GM21423 (cell line): ENCODE measurements around the gene FGF2.
"Not testable (repeated sequence)": the region's sequence is repeated elsewhere in the genome, so short reads cannot be mapped to it uniquely, and the experiment has no call there.

Experiments used
- ATAC-seq: cut with Tn5 transposase; IDR thresholded peaks from one replicate; pipeline ENCODE4 v1.9.1; 2021; ENCODE audit warnings: mild to moderate bottlenecking, moderate library complexity; ENCODE audit not compliant: unreplicated experiment

Gene FGF2

DNA sequence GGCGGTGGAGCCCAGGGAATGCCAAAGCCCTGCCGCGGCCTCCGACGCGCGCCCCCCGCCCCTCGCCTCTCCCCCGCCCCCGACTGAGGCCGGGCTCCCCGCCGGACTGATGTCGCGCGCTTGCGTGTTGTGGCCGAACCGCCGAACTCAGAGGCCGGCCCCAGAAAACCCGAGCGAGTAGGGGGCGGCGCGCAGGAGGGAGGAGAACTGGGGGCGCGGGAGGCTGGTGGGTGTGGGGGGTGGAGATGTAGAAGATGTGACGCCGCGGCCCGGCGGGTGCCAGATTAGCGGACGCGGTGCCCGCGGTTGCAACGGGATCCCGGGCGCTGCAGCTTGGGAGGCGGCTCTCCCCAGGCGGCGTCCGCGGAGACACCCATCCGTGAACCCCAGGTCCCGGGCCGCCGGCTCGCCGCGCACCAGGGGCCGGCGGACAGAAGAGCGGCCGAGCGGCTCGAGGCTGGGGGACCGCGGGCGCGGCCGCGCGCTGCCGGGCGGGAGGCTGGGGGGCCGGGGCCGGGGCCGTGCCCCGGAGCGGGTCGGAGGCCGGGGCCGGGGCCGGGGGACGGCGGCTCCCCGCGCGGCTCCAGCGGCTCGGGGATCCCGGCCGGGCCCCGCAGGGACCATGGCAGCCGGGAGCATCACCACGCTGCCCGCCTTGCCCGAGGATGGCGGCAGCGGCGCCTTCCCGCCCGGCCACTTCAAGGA lies at the start of gene FGF2:
Gene FGF2, plus strand, starts transcription at position 279 of the 705 bp plus-strand sequence. Its CDS starts 344 bp downstream, at position 623.
- peak; percentile 17 for ATAC-seq

DNA sequence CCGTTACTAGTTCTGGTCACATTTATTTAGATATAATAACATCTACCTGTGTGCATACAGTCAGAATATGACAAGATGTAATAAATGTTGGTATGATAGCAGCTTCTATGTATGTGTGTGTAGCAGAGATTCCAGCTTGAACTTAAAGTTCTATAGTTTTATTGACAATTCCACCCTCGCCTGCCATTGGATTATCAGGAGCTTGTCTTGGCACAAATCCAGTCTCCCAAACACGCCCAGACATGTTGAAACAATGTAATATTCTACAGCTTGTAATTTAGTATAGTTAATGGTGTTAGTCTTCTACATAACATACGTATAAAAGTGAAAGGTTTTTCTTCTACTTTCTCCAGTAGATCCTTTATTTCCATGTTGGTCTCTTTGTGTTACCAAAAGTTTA lies 49.7 kb upstream of the FGF2 start:
- ATAC-seq = no peak

DNA sequence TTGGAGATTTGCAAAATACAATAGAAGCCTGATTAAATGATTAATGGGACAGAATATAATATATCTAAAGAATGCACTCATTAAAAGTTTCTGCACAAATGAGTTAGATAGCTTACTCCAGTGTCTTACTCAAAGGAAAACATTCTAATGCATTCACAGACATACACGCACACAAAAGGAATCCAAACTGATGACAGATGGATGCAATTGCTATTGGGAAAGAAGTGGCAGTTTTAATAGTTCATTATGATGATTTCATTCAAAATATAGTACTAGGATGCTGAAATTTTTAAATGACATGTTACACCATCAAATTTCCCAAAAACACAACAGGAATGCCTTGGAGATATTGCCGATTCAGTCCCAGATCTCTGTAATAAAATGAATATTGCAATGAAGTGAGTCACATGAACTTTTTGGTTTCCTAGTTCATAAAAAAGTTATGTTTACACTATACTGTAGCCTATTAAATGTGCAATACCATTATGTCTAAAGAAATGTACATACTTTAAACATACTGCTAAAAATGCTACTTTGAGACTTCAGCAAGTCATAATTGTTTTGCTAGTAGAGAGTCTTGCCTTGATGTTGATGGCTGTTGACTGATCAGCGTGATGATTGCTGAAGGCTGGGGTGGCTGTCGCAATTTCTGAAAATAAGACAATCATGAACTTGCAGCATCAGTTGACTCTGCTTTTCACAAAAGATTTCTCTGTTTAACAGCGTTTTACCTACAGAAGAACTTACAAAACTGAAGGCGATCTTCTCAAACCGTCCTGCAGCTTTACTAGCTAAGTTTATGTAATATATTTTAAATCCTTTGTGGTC lies 48.6 kb upstream of the FGF2 start:
- no peak for ATAC-seq

DNA sequence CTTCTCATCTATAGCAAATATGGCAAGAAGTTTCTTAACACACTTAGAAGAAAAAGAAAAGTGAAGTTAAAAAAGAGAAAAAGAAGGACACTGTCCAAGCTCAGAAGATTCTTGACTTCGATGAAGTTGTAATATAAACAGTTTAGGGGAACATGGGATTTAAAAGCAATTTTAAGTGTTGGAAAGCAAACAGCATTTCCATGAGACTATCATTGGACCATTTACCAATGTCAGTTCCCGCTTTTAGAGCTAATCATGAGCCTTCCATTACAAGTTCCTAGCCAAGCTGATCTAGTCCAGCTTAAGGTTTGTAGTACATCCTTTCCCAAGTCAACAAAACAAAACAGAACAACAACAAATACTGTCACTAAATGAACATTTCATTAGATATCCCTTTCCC lies 45.1 kb upstream of the FGF2 start:
- no peak for ATAC-seq

DNA sequence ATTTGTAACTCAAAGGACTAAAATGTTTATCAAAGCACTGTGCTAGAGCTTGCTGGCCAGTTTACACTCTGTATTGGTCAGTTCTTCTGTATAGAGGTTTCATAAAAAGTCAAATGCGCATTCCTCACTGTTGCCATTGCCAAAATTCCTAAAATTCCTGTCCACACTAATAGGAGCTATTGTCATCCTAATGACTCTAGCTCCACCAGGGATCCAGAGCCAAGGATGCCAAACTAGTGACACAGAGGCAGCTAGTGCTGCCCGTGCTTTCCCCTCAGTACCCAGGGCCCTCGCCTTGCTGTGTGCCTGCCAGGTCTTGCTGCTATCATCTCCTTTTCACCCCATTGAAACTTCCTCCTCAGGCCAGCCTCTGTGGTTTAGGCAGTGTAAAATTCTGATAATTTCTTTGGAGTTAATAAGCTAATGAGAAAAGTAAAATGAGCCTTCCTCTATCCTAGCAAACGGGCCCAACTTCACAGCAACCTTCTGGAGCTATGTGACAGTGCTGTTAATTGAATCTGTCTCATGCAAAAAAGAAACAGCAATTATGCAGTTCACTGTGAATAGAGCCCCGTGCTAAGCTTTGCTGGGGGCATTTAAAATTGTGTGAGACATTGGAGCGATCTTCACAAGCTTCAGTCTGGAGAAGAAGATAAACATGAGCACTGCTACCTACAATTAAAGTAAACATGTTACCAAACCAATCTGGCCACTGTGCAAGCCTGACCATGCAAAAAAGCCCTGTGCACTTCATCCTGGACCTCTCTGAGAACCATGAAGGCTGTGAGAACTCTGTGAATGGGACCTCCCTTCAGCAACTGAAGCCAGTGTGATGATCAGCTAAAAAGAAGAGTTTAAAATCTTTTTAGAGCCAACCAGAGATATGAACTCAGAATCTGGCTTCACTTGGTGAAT lies 43.1 kb upstream of the FGF2 start:
- ATAC-seq = no peak

DNA sequence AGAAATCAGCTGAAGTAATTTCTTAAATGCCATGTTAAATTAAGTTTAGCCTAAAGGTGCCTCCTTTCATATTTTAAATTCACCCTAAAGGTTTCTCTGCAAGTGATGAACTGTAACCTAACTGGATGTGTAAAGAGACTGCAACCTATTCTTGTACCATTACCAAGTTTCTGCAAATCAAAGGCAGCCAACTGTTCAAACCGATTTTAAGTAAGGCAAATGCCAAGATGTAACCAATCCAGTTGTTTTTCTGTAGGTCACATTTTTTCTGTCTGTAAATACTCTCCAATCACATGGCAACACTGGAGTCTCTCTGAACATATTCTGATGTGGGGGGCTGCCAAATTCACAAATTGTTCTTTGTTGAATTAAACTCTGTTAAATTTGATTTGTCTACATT lies 42.4 kb upstream of the FGF2 start:
- no peak for ATAC-seq

DNA sequence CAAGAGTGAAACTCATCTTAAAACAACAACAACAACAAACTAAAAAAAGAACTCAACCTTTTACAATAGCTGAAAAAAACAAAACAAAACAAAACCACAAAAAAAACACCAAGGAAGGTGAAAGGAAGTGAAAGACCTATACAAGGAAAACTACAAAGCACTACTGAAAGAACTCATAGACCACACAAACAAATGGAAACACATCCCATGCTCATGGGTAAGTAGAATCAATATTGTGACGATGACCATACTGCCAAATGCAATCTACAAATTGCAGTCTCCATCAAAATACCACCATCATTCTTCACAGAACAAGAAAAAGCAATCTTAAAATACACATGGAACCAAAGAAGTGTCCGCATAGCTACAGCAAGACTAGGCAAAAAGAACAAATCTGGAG lies 41.5 kb upstream of the FGF2 start:
- ATAC-seq = no peak

DNA sequence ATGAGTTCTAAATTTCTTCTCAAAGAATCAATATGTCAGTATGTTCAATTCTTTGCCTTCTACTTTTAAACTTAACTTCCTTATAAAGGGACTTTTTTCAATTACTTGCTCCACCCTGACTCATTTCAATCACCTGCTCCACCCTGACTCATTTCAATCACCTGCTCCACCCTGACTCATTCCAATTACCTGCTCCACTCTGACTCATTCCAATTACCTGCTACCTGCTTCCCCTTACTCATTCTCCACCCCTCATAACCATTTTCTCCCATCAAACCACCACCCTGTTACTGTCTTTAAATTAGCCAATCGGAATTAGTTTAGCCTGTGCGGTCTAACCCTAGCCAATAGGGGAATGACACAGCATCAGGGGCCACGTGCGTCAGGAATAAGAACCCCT lies 40.3 kb upstream of the FGF2 start:
- ATAC-seq = not testable (repeated sequence)

DNA sequence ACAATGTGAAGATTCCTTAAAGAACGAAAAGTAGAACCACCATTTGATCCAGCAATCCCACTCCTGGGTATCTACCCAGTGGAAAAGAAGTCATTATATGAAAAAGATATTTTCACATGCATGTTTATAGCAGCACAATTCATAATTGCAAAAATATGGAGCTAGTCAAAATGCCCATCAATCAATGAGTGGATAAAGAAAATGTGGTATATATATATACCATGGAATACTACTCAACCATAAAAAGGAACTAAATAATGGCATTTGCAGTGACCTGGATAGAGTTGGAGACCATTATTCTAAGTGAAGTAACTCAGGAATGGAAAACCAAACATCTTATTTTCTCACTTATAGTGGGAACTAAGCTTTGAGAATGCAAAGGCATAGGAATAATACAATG lies 39.7 kb upstream of the FGF2 start:
- ATAC-seq = not testable (repeated sequence)

DNA sequence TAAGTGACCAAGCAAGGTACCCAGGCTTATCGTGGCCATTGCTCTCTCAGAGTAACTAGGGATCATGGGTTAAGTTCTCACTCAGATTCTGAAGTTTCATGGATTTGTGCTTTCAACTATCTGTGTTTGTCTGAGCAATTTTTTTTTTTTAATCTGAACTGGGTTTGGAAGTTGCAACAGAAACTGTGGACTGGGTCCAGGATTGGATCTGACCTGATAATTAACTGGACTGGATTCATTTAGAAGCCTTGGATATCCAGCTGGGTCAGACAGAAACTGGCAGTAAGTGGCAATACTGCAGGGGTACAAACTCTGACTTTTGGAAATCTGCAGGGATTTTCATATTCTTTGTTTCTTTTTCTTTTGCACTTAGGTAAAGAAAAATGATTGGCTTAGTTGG lies 38.7 kb upstream of the FGF2 start:
- ATAC-seq = no peak

DNA sequence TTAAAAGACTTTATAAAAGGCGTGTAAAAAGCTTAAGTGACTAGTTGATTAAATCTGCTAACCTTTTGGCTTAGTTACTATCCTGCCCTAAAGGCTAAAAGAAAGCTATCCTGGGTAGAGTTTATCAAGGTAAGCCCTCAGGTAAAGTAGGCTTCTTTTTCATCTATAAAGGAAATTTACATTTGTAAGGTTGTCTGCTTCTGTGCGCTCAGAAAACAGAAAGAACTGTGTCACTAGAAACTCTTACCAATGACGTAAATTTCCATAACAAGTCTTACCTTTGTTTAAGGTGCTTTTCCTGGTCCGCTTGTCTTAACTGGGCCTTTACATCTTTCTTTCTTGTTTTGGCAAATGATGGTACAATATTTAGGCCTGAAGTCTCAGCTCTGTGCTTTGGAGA lies 37.7 kb upstream of the FGF2 start:
- ATAC-seq = no peak

DNA sequence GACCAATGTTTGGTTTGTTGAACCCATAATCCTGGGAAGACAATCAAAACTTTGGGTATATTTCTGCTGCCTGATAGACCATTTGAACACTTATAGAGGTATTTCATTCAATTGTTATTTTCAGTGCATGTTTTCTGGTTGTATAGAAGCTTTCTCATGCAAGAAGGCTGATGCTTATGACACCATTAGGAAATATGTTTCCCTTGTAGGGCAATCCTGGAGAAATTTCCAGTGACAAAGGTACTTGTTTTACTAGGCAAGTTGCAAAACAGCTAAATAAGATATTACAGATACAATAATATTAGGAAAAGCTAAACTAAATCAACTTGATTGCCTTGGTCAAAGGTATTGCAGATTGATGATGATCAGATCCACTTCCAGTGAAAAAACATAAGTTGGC lies 32.8 kb upstream of the FGF2 start:
- no peak for ATAC-seq

DNA sequence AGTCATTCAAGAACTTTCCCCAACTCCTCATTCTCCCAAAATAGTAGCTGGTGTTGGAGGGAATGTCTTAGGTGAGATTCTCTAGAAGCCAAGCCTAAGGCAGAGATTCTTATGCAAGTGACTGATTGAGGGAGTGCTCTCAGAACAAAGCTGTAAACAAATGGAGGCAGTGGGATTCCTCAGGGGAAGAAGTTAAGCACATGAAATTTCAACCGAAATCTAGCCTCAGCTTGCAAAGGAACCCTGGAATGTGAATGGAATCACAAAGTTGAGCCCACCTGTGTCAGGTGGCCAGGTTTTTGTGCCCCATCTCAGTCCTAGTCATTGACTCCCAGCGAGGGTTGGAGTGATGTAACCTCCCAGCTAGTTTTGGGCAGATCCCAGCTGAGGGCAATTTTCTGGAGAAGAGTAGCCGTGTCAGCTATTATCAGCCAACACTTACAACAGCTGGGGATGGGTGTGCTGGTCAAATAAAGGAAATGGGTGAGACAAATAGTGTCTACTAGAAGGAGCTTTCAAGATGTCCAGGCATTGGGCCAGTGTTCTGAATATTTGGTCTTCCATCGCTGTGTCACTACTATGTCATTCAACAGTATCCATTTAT lies 29.7 kb upstream of the FGF2 start:
- ATAC-seq = no peak

DNA sequence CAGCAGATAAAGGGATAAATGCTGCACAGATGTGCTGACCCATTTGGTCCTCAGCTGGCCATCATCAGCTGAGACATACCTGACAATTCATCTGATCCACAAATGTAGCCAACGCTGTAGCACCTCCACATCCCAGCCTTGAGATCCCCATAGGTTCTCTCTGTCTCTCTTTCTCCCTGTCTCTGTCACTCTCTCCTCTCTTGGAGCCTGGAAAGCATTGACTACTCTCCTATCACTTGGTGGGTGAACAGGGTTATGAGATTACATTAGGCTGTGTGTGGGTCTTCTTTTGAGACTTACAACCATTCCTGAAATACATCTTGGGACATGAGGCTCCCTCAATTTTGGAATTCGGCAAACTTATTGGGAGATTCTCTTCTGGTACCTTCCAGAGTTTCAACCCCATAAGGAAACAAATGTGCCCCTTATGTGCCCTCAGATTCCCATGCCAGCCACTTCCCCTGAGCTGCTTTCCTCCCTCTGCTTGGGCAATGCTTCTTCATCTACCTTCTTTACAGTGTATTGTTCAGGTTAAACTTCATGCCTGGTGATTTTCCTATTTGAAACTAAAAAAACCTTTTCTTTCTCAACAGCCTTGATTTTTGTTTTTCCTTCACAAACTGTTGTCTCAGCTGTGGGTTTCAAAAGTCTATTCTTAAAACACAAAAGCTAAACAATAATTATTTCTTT lies 29.1 kb upstream of the FGF2 start:
- ATAC-seq = no peak

DNA sequence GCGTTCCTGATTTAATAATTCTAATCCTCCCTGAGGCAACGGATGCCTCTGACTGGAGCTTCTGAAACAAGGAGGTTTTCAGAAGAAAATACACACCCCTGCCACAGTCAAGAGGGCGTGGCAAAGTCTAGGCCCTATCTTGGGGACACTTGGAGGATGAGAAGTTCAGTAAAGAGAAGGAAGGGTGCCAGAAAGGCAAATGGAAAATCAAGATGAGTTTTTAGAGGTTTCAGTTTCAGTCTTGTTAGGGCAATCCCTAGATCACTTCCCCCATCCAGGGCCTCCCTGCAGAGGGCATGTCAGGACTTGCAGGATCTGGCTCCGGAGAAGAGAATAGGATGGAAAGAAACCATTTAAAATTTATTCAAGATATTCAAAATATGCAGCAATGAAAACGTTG lies 28.5 kb upstream of the FGF2 start:
- ATAC-seq = peak; percentile 60

DNA sequence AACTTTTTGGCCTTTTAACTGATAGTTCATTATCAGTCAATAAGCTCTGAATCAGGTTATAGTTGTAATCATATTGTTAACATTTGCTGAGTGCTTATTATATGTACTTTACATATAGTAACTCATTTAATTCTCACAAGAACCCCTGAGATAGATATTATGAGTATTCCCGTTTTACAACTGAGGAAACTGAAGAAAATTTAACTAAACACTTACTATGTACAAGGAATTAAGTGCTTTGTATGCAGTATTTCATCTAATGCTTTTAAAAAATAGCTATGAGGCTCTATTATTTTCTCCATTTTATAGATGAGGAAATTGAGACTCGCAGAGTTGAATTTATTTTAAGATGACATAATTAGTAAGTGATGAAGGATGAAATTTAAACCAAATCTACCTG lies 27.7 kb upstream of the FGF2 start:
- no peak for ATAC-seq

DNA sequence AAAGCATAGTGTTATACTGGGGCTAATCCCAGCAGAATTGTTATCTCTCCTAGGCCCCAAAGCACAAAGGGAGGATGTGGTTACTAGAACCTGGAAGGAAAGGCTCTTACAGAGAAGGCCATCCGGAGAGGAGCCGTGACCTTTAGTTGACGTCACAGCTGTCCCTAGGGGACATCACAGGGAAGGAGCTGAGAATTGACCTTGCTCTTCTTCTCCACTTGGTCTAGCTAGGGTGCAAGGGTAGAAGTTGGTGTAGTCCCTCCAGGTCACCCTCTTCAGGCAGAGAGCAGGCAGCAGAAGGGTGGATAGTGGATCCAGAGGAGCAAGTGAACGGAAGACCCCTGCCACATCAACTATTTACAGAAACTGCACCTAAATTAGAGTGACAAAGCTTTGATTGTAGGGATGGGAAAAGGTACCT lies 22.8 kb upstream of the FGF2 start:
- ATAC-seq = no peak

DNA sequence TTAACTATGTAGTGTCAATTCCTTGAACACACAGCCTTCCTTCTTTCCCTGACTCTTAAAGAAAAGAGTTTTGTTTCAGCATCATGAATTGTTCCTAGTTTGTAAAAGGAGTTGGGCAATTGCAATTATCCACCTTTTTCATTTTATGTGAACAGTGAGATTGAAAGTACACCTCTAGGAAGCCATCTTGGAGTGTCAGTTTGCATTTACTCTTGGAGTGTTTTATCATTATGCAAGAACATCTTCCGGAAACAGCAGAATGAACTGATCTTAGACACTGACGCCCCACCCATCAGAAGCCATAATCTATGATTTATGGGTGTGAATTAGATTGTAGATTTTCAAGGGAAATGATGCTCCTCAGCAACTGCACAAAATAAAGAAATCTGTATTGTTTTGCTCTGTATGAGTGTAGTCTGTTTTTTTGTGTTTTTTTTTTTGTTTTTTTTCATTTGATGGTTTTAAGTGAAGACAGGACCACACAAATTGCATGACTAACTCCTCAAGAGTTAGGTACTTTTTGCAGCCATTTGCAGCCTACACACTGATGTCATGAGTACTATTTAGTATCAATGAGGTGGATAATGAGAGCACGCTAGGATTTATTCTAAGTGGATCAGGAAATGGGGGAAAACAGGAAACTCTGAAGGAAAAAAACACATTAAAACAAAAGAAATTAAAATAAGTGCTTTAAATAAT lies 19.5 kb upstream of the FGF2 start:
- no peak for ATAC-seq

DNA sequence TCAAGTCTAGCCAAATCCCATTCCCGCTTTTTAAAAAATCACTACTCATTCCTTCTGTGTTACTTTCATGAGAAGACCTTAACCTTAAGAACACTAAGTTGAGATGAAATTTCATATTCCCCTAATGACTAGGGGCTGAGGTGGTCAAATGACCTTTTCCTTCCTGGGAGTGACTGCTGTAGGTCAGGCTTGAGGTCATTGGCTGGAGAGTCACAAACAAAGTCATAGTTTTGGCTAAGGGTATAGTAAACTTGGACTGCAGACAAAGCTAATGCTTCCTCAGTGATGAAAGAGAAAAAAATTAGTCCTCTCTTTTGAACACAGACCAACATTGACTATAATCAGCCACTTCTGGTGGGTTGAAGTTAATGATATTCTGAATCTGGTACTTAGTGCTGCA lies 16.0 kb upstream of the FGF2 start:
- ATAC-seq = no peak

DNA sequence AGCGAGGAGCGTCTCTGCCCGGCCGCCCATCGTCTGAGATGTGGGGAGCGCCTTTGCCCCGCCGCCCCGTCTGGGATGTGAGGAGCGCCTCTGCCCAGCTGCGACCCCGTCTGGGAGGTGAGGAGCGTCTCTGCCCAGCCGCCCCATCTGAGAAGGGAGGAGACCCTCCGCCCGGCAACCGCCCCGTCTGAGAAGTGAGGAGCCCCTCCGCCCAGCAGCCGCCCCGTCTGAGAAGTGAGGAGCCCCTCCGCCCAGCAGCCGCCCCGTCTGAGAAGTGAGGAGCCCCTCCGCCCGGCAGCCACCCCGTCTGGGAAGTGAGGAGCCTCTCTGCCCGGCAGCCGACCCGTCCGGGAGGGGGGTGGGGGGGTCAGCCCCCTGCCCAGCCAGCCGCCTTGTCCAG lies 14.8 kb upstream of the FGF2 start:
- not testable (repeated sequence) for ATAC-seq
